IMR-90 (cell line): ENCODE results near the gene MPL. TPM values are rescaled to one million over a fixed set of nuclear protein-coding genes. Genes with fewer than 3 reads are reported as not detected.
A peak's percentile ranks its signal among the peaks of the same experiment; 100 is the strongest.

Experiments used
- ATAC-seq: fragments of 200-7000 bp; cut with Tn5 transposase; 2 replicates; pipeline ENCODE4 v1.9.1; 2020; ENCODE audit warnings: low read depth, mild to moderate bottlenecking, moderate library complexity
- BruUV-seq: library from RNA; stranded (reverse); fragments of 400-500 nt; replicated peaks from 2 replicates; lab custom pipeline; 2021; lab: Mats Ljungman, UMichigan
- CTCF ChIA-PET: fragments of 300-600 bp; formaldehyde crosslinking; extraction: SDS; loops from one replicate; lab custom pipeline; 2021; ENCODE audit warnings: antibody characterized with exemption; lab: Yijun Ruan, JAX
- POLR2A ChIA-PET: fragments of 300-600 bp; sonication (Branson Sonifier 250); formaldehyde crosslinking; loops from one replicate; lab custom pipeline; 2022; ENCODE audit warnings: antibody characterized with exemption; ENCODE audit not compliant: unreplicated experiment; lab: Charles Lee
- DNase-seq: peaks from one replicate; pipeline ENCODE4 v3.0.0; 2013
- H2AFZ ChIP-seq: replicated peaks from 2 replicates; pipeline ENCODE3; 2013; ENCODE audit warnings: low read length, mild to moderate bottlenecking; ENCODE audit not compliant: poor library complexity
- H2AK5ac ChIP-seq: 2 replicates; pipeline ENCODE4 v1.6.1; 2013; ENCODE audit warnings: low read depth, low read length, inconsistent platforms
- H2AK9ac ChIP-seq: replicated peaks from 2 replicates; pipeline ENCODE3; 2013; ENCODE audit warnings: mild to moderate bottlenecking, low read depth, low read length, moderate library complexity; ENCODE audit not compliant: poor library complexity
- H2BK120ac ChIP-seq: 2 replicates; pipeline ENCODE4 v1.6.1; 2013; ENCODE audit warnings: low read depth, low read length, inconsistent platforms
- H2BK15ac ChIP-seq: 3 replicates; pipeline ENCODE4 v1.6.1; 2013; ENCODE audit warnings: low read depth, low read length, inconsistent platforms
- H2BK20ac ChIP-seq: 2 replicates; pipeline ENCODE4 v1.6.1; 2013; ENCODE audit warnings: low read depth, mild to moderate bottlenecking, inconsistent platforms, low read length, moderate library complexity
- H2BK5ac ChIP-seq: 2 replicates; pipeline ENCODE4 v1.6.1; 2013; ENCODE audit warnings: mild to moderate bottlenecking, low read depth, low read length, inconsistent platforms; ENCODE audit not compliant: poor library complexity, severe bottlenecking
- H3K14ac ChIP-seq: replicated peaks from 2 replicates; pipeline ENCODE4 v1.6.1; 2013; ENCODE audit warnings: low read depth, low read length, inconsistent platforms
- H3K18ac ChIP-seq: 2 replicates; pipeline ENCODE4 v1.6.1; 2013; ENCODE audit warnings: low read depth, low read length, control low read depth
- H3K23ac ChIP-seq: 2 replicates; pipeline ENCODE4 v1.6.1; 2013; ENCODE audit warnings: low read depth, low read length, inconsistent platforms
- H3K27ac ChIP-seq: 2 replicates; pipeline ENCODE4 v1.5.1; 2013; ENCODE audit warnings: mild to moderate bottlenecking, control low read depth, low read length; ENCODE audit not compliant: insufficient read depth
- H3K27me3 ChIP-seq: 2 replicates; pipeline ENCODE4 v1.6.1; 2013; ENCODE audit warnings: low read length; ENCODE audit not compliant: control insufficient read depth, insufficient read depth
- H3K36me3 ChIP-seq: 2 replicates; pipeline ENCODE4 v1.6.1; 2013; ENCODE audit warnings: low read length, mixed read lengths; ENCODE audit not compliant: control insufficient read depth, insufficient read depth
- H3K4ac ChIP-seq: 2 replicates; pipeline ENCODE4 v1.6.1; 2013; ENCODE audit warnings: low read depth, low read length, inconsistent platforms
- H3K4me1 ChIP-seq: 2 replicates; pipeline ENCODE4 v1.6.1; 2013; ENCODE audit warnings: low read length, mixed read lengths; ENCODE audit not compliant: control insufficient read depth, insufficient read depth
- H3K4me2 ChIP-seq: 2 replicates; pipeline ENCODE4 v1.6.1; 2013; ENCODE audit warnings: low read depth, mild to moderate bottlenecking, control low read depth, low read length, moderate library complexity
- H3K4me3 ChIP-seq: 2 replicates; pipeline ENCODE4 v1.5.1; 2013; ENCODE audit warnings: low read depth, mild to moderate bottlenecking, control low read depth, low read length, moderate library complexity; ENCODE audit not compliant: insufficient read depth
- H3K56ac ChIP-seq: 2 replicates; pipeline ENCODE4 v1.6.1; 2013; ENCODE audit warnings: low read length, inconsistent platforms; ENCODE audit not compliant: insufficient read depth; ENCODE audit errors: extremely low read depth
- H3K79me1 ChIP-seq, 2 experiments: 2 replicates each; pipeline ENCODE4 v1.6.1; 2013; ENCODE audit warnings: low read length in 2 of 2, inconsistent platforms in 1 of 2, low read depth in 1 of 2
- H3K9ac ChIP-seq: 2 replicates; pipeline ENCODE4 v1.6.1; 2013; ENCODE audit warnings: low read depth, low read length, control low read depth
- H3K9me1 ChIP-seq: 2 replicates; pipeline ENCODE4 v1.6.1; 2013; ENCODE audit warnings: low read length, inconsistent platforms; ENCODE audit not compliant: insufficient read depth
- H3K9me3 ChIP-seq: 2 replicates; pipeline ENCODE4 v1.6.1; 2013; ENCODE audit warnings: low read length; ENCODE audit not compliant: control insufficient read depth, insufficient read depth
- H4K20me1 ChIP-seq: 2 replicates; pipeline ENCODE4 v1.6.1; 2013; ENCODE audit warnings: low read length, inconsistent platforms; ENCODE audit not compliant: insufficient read depth
- H4K5ac ChIP-seq: 2 replicates; pipeline ENCODE4 v1.6.1; 2013; ENCODE audit warnings: mild to moderate bottlenecking, low read depth, low read length, control low read depth
- H4K8ac ChIP-seq, 2 experiments: 2 replicates each; pipeline ENCODE4 v1.6.1; 2013; ENCODE audit warnings: low read depth in 2 of 2, low read length in 2 of 2, control low read depth in 1 of 2, inconsistent platforms in 1 of 2
- H4K91ac ChIP-seq: 2 replicates; pipeline ENCODE4 v1.6.1; 2013; ENCODE audit warnings: low read depth, low read length, inconsistent platforms; ENCODE audit not compliant: insufficient read depth
- BHLHE40 ChIP-seq: fragments of 150-350 bp; IDR thresholded peaks from 2 replicates; pipeline ENCODE4 v1.6.1; 2016; ENCODE audit warnings: mild to moderate bottlenecking, low read depth, low read length
- CEBPB ChIP-seq: IDR thresholded peaks from 2 replicates; pipeline ENCODE4 v1.6.1; 2012; ENCODE audit warnings: low read depth, low read length, improper control_type of control experiment
- CHD1 ChIP-seq: IDR thresholded peaks from 2 replicates; pipeline ENCODE4 v1.6.1; 2012; ENCODE audit warnings: low read depth, low read length, improper control_type of control experiment
- FOS ChIP-seq: fragments of 150-350 bp; IDR thresholded peaks from 2 replicates; pipeline ENCODE4 v1.6.1; 2016; ENCODE audit warnings: low read depth, low read length
- MAFK ChIP-seq: IDR thresholded peaks from 2 replicates; pipeline ENCODE4 v1.6.1; 2012; ENCODE audit warnings: low read depth, low read length, improper control_type of control experiment
- MAZ ChIP-seq: IDR thresholded peaks from 2 replicates; pipeline ENCODE4 v1.6.1; 2012; ENCODE audit warnings: low read depth, mild to moderate bottlenecking, low read length, improper control_type of control experiment, moderate library complexity, borderline replicate concordance
- MXI1 ChIP-seq: IDR thresholded peaks from 2 replicates; pipeline ENCODE4 v1.6.1; 2012; ENCODE audit warnings: low read depth, mild to moderate bottlenecking, low read length, moderate library complexity, borderline replicate concordance
- NFE2L2 ChIP-seq: fragments of 150-350 bp; IDR thresholded peaks from 2 replicates; pipeline ENCODE4 v1.6.1; 2016; ENCODE audit warnings: low read depth, mild to moderate bottlenecking, low read length
- POLR2A ChIP-seq: IDR thresholded peaks from 2 replicates; pipeline ENCODE4 v1.6.1; 2012; ENCODE audit warnings: mild to moderate bottlenecking, low read depth, low read length
- RAD21 ChIP-seq: IDR thresholded peaks from 2 replicates; pipeline ENCODE4 v1.6.1; 2012; ENCODE audit warnings: low read length, improper control_type of control experiment
- RCOR1 ChIP-seq: IDR thresholded peaks from 2 replicates; pipeline ENCODE4 v1.6.1; 2012; ENCODE audit warnings: mild to moderate bottlenecking, low read length, improper control_type of control experiment; ENCODE audit not compliant: insufficient replicate concordance
- RFX5 ChIP-seq: IDR thresholded peaks from 2 replicates; pipeline ENCODE4 v1.8.0; 2012; ENCODE audit warnings: low read depth, mild to moderate bottlenecking, low read length, moderate library complexity
- SMC3 ChIP-seq: fragments of 150-350 bp; IDR thresholded peaks from 2 replicates; pipeline ENCODE4 v1.6.1; 2016; ENCODE audit warnings: low read depth, mild to moderate bottlenecking, antibody characterized with exemption, low read length, moderate library complexity
- WGBS, 2 experiments: methylation state at CpG; one replicate each; pipeline versions ENCODE4 v1.1.5 to v1.1.7; 2013; ENCODE audit warnings: missing lambda C conversion rate in 2 of 2; ENCODE audit not compliant: insufficient read length in 1 of 2; ENCODE audit errors: extremely low coverage in 2 of 2; 5-methylcytosine and 5-hydroxymethylcytosine counted together
- dilution Hi-C: fragments of 300-500 bp; cut with HindIII; formaldehyde crosslinking; loops from one replicate; pipeline ENCODE4 v1.14.3; 2018; ENCODE audit warnings: low sequenced_read_pairs; ENCODE audit not compliant: unreplicated experiment
- in situ Hi-C: fragments of 300-500 bp; cut with MboI; formaldehyde crosslinking; loops from 3 replicates; pipeline ENCODE4 v1.14.3; 2019; ENCODE audit warnings: low sequenced_read_pairs, inconsistent platforms, mixed read lengths
- intact Hi-C: fragments of 100-400 bp; cut with micrococcal nuclease; formaldehyde crosslinking; loops from 2 replicates; pipeline ENCODE4 v1.10.0; 2022
- polyA plus RNA-seq, 3 experiments: library from polyadenylated mRNA; depleted of rRNA; stranded (reverse); fragments of >200 nt; gene quantifications; 2 replicates each; pipeline ENCODE4 v1.2.3, GENCODE V29; 2012; ENCODE audit warnings: low replicate concordance in 1 of 3
- total RNA-seq: library from RNA; depleted of rRNA; stranded (reverse); fragments of >200 nt; gene quantifications from 2 replicates; pipeline ENCODE4 v1.2.3, GENCODE V29; 2012
- TF ChIP-seq, protein P1 (sequence below): fragments of 150-350 bp; IDR thresholded peaks from 2 replicates; pipeline ENCODE4 v1.6.1; 2017; ENCODE audit warnings: mild to moderate bottlenecking, antibody characterized with exemption, low read length, low read depth
- TF ChIP-seq, protein P2 (sequence below): conservative IDR thresholded peaks from 2 replicates; pipeline ENCODE4 v1.5.1; 2012; ENCODE audit warnings: mild to moderate bottlenecking, low read depth, low read length, improper control_type of control experiment
- TF ChIP-seq, protein P3 (sequence below): fragments of 150-350 bp; IDR thresholded peaks from 2 replicates; pipeline ENCODE4 v1.6.1; 2016; ENCODE audit warnings: low read depth, mild to moderate bottlenecking, low read length, moderate library complexity, borderline replicate concordance

The MPL gene
- total and polyA plus RNA-seq, 2 of the 4 experiments (the other 2 are of a cell fraction): 0.12 TPM; not detected in 1

DNA sequence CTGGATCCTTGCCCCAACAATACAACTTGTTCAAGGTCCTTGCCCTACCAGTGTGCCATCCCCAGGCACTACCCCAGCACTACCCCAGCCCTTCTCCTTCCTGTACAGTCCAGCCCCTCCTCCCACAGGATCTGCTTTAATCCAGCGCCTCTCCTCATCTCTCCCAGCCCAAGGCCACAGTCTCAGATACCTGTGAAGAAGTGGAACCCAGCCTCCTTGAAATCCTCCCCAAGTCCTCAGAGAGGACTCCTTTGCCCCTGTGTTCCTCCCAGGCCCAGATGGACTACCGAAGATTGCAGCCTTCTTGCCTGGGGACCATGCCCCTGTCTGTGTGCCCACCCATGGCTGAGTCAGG, 14.7 kb downstream of the MPL start:
- in situ Hi-C loops (loop anchor here (10.0 kb wide), 1 partner anchor 118 kb away; no protein-coding TSS in a partner anchor), dilution Hi-C loops (no loop called here), intact Hi-C loops (no loop called here)
- no peak overlapping the region for H4K5ac ChIP-seq
- H2BK5ac ChIP-seq: peak overlapping the region; percentile 9
- DNase-seq (no peak), ATAC-seq (no peak)
- peak overlapping the region; percentile 15 for H2AK9ac ChIP-seq
- no TSS peak for BruUV-seq
- no peak overlapping the region for H4K91ac ChIP-seq
- no peaks in the 10 kb centered on the region for H3K36me3 ChIP-seq
- H4K20me1 ChIP-seq: peaks cover 3% of the 10 kb centered on the region; the same call in 1 of the 2 replicates
- H3K79me1 ChIP-seq: no peaks in the 10 kb centered on the region
- H2AFZ ChIP-seq: peak overlapping the region; percentile 19
- H3K4ac ChIP-seq: peak overlapping the region; percentile 51
- no peak overlapping the region; the same call in 1 of the 2 replicates for H2BK20ac ChIP-seq
- H3K9me1 ChIP-seq: peaks cover 13% of the 10 kb centered on the region
- H3K4me3 ChIP-seq: no peak overlapping the region
- no peak overlapping the region for H4K8ac ChIP-seq
- H2AK5ac ChIP-seq: peak overlapping the region; percentile 87
- H2BK120ac ChIP-seq: peak overlapping the region; percentile 34; the same call in 1 of the 2 replicates
- H3K27ac ChIP-seq: no peak overlapping the region
- no peak overlapping the region for H3K14ac ChIP-seq
- H3K27me3 ChIP-seq: 0 out of 2 replicates have a peak, but pooled peaks cover 7% of the 10 kb centered on the region
- H3K18ac ChIP-seq: no peak overlapping the region
- peaks cover 18% of the 10 kb centered on the region for H3K4me1 ChIP-seq
- CTCF ChIA-PET: no interaction called here
- H3K9me3 ChIP-seq: no peaks in the 10 kb centered on the region
- no peak for TF ChIP-seq BHLHE40
- no peak for TF ChIP-seq CHD1
- TF ChIP-seq, protein P1, sequence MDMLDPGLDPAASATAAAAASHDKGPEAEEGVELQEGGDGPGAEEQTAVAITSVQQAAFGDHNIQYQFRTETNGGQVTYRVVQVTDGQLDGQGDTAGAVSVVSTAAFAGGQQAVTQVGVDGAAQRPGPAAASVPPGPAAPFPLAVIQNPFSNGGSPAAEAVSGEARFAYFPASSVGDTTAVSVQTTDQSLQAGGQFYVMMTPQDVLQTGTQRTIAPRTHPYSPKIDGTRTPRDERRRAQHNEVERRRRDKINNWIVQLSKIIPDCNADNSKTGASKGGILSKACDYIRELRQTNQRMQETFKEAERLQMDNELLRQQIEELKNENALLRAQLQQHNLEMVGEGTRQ: no peak
- TF ChIP-seq POLR2A: no peak
- no peak for TF ChIP-seq CEBPB
- TF ChIP-seq, protein P2, sequence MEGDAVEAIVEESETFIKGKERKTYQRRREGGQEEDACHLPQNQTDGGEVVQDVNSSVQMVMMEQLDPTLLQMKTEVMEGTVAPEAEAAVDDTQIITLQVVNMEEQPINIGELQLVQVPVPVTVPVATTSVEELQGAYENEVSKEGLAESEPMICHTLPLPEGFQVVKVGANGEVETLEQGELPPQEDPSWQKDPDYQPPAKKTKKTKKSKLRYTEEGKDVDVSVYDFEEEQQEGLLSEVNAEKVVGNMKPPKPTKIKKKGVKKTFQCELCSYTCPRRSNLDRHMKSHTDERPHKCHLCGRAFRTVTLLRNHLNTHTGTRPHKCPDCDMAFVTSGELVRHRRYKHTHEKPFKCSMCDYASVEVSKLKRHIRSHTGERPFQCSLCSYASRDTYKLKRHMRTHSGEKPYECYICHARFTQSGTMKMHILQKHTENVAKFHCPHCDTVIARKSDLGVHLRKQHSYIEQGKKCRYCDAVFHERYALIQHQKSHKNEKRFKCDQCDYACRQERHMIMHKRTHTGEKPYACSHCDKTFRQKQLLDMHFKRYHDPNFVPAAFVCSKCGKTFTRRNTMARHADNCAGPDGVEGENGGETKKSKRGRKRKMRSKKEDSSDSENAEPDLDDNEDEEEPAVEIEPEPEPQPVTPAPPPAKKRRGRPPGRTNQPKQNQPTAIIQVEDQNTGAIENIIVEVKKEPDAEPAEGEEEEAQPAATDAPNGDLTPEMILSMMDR: no peak
- TF ChIP-seq MAZ: no peak
- TF ChIP-seq, protein P3, sequence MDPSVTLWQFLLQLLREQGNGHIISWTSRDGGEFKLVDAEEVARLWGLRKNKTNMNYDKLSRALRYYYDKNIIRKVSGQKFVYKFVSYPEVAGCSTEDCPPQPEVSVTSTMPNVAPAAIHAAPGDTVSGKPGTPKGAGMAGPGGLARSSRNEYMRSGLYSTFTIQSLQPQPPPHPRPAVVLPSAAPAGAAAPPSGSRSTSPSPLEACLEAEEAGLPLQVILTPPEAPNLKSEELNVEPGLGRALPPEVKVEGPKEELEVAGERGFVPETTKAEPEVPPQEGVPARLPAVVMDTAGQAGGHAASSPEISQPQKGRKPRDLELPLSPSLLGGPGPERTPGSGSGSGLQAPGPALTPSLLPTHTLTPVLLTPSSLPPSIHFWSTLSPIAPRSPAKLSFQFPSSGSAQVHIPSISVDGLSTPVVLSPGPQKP: no peak
- no peak for TF ChIP-seq SMC3
- TF ChIP-seq MXI1: no peak
- no peak for TF ChIP-seq RCOR1
- TF ChIP-seq FOS: no peak
- TF ChIP-seq MAFK: no peak
- no peak for TF ChIP-seq RAD21
- TF ChIP-seq RFX5: no peak
- TF ChIP-seq NFE2L2: no peak
- 88% methylated on average over 1 of the region's 2 CpGs; no CpG with 5 or more reads in 1 of the 2 experiments for WGBS, 2 experiments
- POLR2A ChIA-PET: no interaction called here
- no peak overlapping the region for H3K23ac ChIP-seq
- peak overlapping the region; percentile 72; the same call in 1 of the 3 replicates for H2BK15ac ChIP-seq
- H3K56ac ChIP-seq: no peak overlapping the region
- H3K9ac ChIP-seq: no peak overlapping the region
- H3K4me2 ChIP-seq: no peak overlapping the region
